Measurements from ENCODE around the gene MUL1.

MUL1 gene

GRCh38 chr1:20496241-20496661 is 11.7 kb downstream of the MUL1 start:
- no peak overlapping the region for H3K27ac ChIP-seq (ENCODE audit: low read length)
- no peaks in the 10 kb centered on the region for H3K9me3 ChIP-seq (ENCODE audit: control insufficient read depth, insufficient read depth, low read length)
- no CpG with 5 or more reads among the region's 8 CpGs for WGBS (ENCODE audit: insufficient coverage, insufficient read length)
- H3K4me3 ChIP-seq (ENCODE audit: low read length), result no peak overlapping the region
- H3K4me1 ChIP-seq (ENCODE audit: control insufficient read depth, insufficient read depth, low read length), result peaks cover 2% of the 10 kb centered on the region; the same call in 1 of the 2 replicates
- no peaks in the 10 kb centered on the region for H3K27me3 ChIP-seq (ENCODE audit: control insufficient read depth, insufficient read depth, low read length)
- no peak for DNase-seq (ENCODE audit: low read depth, low spot score)
- peaks cover 13% of the 10 kb centered on the region for H3K36me3 ChIP-seq (ENCODE audit: control insufficient read depth, insufficient read depth, low read length)

GRCh38 chr1:20495661-20496060 is 12.3 kb downstream of the MUL1 start:
- Histone ChIP-seq H3K9me3 (ENCODE audit: control insufficient read depth, insufficient read depth, low read length) (no peaks in the 10 kb centered on the region), H3K4me3 (ENCODE audit: low read length) (no peak overlapping the region), H3K4me1 (ENCODE audit: control insufficient read depth, insufficient read depth, low read length) (peaks cover 2% of the 10 kb centered on the region; the same call in 1 of the 2 replicates), H3K27me3 (ENCODE audit: control insufficient read depth, insufficient read depth, low read length) (no peaks in the 10 kb centered on the region), H3K36me3 (ENCODE audit: control insufficient read depth, insufficient read depth, low read length) (peaks cover 7% of the 10 kb centered on the region), H3K27ac (ENCODE audit: low read length) (no peak overlapping the region)
- no CpG with 5 or more reads among the region's 1 CpG for WGBS (ENCODE audit: insufficient coverage, insufficient read length)
- DNase-seq (ENCODE audit: low read depth, low spot score), result no peak

GRCh38 chr1:20494609-20495311 is 13.2 kb downstream of the MUL1 start:
- Histone ChIP-seq H3K27me3 (ENCODE audit: control insufficient read depth, insufficient read depth, low read length) (no peaks in the 10 kb centered on the region), H3K4me3 (ENCODE audit: low read length) (no peak overlapping the region), H3K36me3 (ENCODE audit: control insufficient read depth, insufficient read depth, low read length) (no peaks in the 10 kb centered on the region), H3K4me1 (ENCODE audit: control insufficient read depth, insufficient read depth, low read length) (peaks cover 2% of the 10 kb centered on the region; the same call in 1 of the 2 replicates), H3K27ac (ENCODE audit: low read length) (no peak overlapping the region), H3K9me3 (ENCODE audit: control insufficient read depth, insufficient read depth, low read length) (no peaks in the 10 kb centered on the region)
- no CpG with 5 or more reads among the region's 5 CpGs for WGBS (ENCODE audit: insufficient coverage, insufficient read length)
- DNase-seq (ENCODE audit: low read depth, low spot score), result no peak

GRCh38 chr1:20493839-20494608 is 13.9 kb downstream of the MUL1 start:
- no peak overlapping the region for H3K27ac ChIP-seq (ENCODE audit: low read length)
- DNase-seq (ENCODE audit: low read depth, low spot score), result no peak
- no peak overlapping the region; the same call in 1 of the 2 replicates for H3K4me3 ChIP-seq (ENCODE audit: low read length)
- H3K36me3 ChIP-seq (ENCODE audit: control insufficient read depth, insufficient read depth, low read length), result no peaks in the 10 kb centered on the region
- H3K27me3 ChIP-seq (ENCODE audit: control insufficient read depth, insufficient read depth, low read length), result no peaks in the 10 kb centered on the region
- H3K9me3 ChIP-seq (ENCODE audit: control insufficient read depth, insufficient read depth, low read length), result no peaks in the 10 kb centered on the region
- H3K4me1 ChIP-seq (ENCODE audit: control insufficient read depth, insufficient read depth, low read length), result peaks cover 2% of the 10 kb centered on the region; the same call in 1 of the 2 replicates
- WGBS (ENCODE audit: insufficient coverage, insufficient read length), result no CpG with 5 or more reads among the region's 16 CpGs

GRCh38 chr1:20493309-20493708 is 14.6 kb downstream of the MUL1 start:
- no peaks in the 10 kb centered on the region for H3K36me3 ChIP-seq (ENCODE audit: control insufficient read depth, insufficient read depth, low read length)
- peaks cover 2% of the 10 kb centered on the region; the same call in 1 of the 2 replicates for H3K4me1 ChIP-seq (ENCODE audit: control insufficient read depth, insufficient read depth, low read length)
- no peak overlapping the region for H3K4me3 ChIP-seq (ENCODE audit: low read length)
- DNase-seq (ENCODE audit: low read depth, low spot score), result no peak
- H3K27ac ChIP-seq (ENCODE audit: low read length), result no peak overlapping the region
- H3K27me3 ChIP-seq (ENCODE audit: control insufficient read depth, insufficient read depth, low read length), result no peaks in the 10 kb centered on the region; the same call in 1 of the 2 replicates
- no peaks in the 10 kb centered on the region for H3K9me3 ChIP-seq (ENCODE audit: control insufficient read depth, insufficient read depth, low read length)
- no CpG with 5 or more reads among the region's 5 CpGs for WGBS (ENCODE audit: insufficient coverage, insufficient read length)

- no CpG with 5 or more reads among the region's 7 CpGs for WGBS (ENCODE audit: insufficient coverage, insufficient read length)
Measured at GRCh38 chr1:20492751-20493150, 15.2 kb downstream of the MUL1 start.

GRCh38 chr1:20491866-20492265 is 16.1 kb downstream of the MUL1 start:
- Histone ChIP-seq H3K36me3 (ENCODE audit: control insufficient read depth, insufficient read depth, low read length) (no peaks in the 10 kb centered on the region), H3K27ac (ENCODE audit: low read length) (no peak overlapping the region), H3K4me1 (ENCODE audit: control insufficient read depth, insufficient read depth, low read length) (peaks cover 4% of the 10 kb centered on the region; the same call in 1 of the 2 replicates), H3K27me3 (ENCODE audit: control insufficient read depth, insufficient read depth, low read length) (peaks cover 2% of the 10 kb centered on the region; the same call in 1 of the 2 replicates), H3K4me3 (ENCODE audit: low read length) (no peak overlapping the region), H3K9me3 (ENCODE audit: control insufficient read depth, insufficient read depth, low read length) (no peaks in the 10 kb centered on the region)
- DNase-seq (ENCODE audit: low read depth, low spot score), result no peak
- WGBS (ENCODE audit: insufficient coverage, insufficient read length), result no CpG with 5 or more reads among the region's 7 CpGs

More at GRCh38 chr1:20492751-20493150, 15.2 kb downstream of the MUL1 start:
- Histone ChIP-seq H3K9me3 (ENCODE audit: control insufficient read depth, insufficient read depth, low read length) (no peaks in the 10 kb centered on the region), H3K27me3 (ENCODE audit: control insufficient read depth, insufficient read depth, low read length) (peaks cover 2% of the 10 kb centered on the region; the same call in 1 of the 2 replicates), H3K36me3 (ENCODE audit: control insufficient read depth, insufficient read depth, low read length) (no peaks in the 10 kb centered on the region), H3K4me3 (ENCODE audit: low read length) (no peak overlapping the region), H3K4me1 (ENCODE audit: control insufficient read depth, insufficient read depth, low read length) (peaks cover 2% of the 10 kb centered on the region; the same call in 1 of the 2 replicates), H3K27ac (ENCODE audit: low read length) (no peak overlapping the region)
- no peak for DNase-seq (ENCODE audit: low read depth, low spot score)

- no peak overlapping the region for H3K27ac ChIP-seq (ENCODE audit: low read length)
- H3K4me3 ChIP-seq (ENCODE audit: low read length), result no peak overlapping the region
- no CpG with 5 or more reads among the region's 6 CpGs for WGBS (ENCODE audit: insufficient coverage, insufficient read length)
- H3K27me3 ChIP-seq (ENCODE audit: control insufficient read depth, insufficient read depth, low read length), result peaks cover 2% of the 10 kb centered on the region; the same call in 1 of the 2 replicates
- H3K4me1 ChIP-seq (ENCODE audit: control insufficient read depth, insufficient read depth, low read length), result peaks cover 4% of the 10 kb centered on the region; the same call in 1 of the 2 replicates
- DNase-seq (ENCODE audit: low read depth, low spot score), result no peak
- H3K9me3 ChIP-seq (ENCODE audit: control insufficient read depth, insufficient read depth, low read length), result no peaks in the 10 kb centered on the region
- H3K36me3 ChIP-seq (ENCODE audit: control insufficient read depth, insufficient read depth, low read length), result no peaks in the 10 kb centered on the region
Measured at GRCh38 chr1:20491178-20491577, 16.8 kb downstream of the MUL1 start.

- H3K4me3 ChIP-seq (ENCODE audit: low read length), result peak overlapping the region; percentile 80; the same call in 1 of the 2 replicates
- no peaks in the 10 kb centered on the region for H3K9me3 ChIP-seq (ENCODE audit: control insufficient read depth, insufficient read depth, low read length)
- peaks cover 2% of the 10 kb centered on the region for H3K4me1 ChIP-seq (ENCODE audit: control insufficient read depth, insufficient read depth, low read length)
- no peak for DNase-seq (ENCODE audit: low read depth, low spot score)
- no peak overlapping the region for H3K27ac ChIP-seq (ENCODE audit: low read length)
- no peaks in the 10 kb centered on the region for H3K36me3 ChIP-seq (ENCODE audit: control insufficient read depth, insufficient read depth, low read length)
- WGBS (ENCODE audit: insufficient coverage, insufficient read length), result no CpG with 5 or more reads among the region's 4 CpGs
- H3K27me3 ChIP-seq (ENCODE audit: control insufficient read depth, insufficient read depth, low read length), result peaks cover 15% of the 10 kb centered on the region
Measured at GRCh38 chr1:20487236-20487590, 20.7 kb downstream of the MUL1 start.

- no peak overlapping the region for H3K27ac ChIP-seq (ENCODE audit: low read length)
- no peak for DNase-seq (ENCODE audit: low read depth, low spot score)
- WGBS (ENCODE audit: insufficient coverage, insufficient read length), result no CpG with 5 or more reads among the region's 51 CpGs
- H3K27me3 ChIP-seq (ENCODE audit: control insufficient read depth, insufficient read depth, low read length), result peaks cover 15% of the 10 kb centered on the region
- peaks cover 2% of the 10 kb centered on the region for H3K4me1 ChIP-seq (ENCODE audit: control insufficient read depth, insufficient read depth, low read length)
- H3K36me3 ChIP-seq (ENCODE audit: control insufficient read depth, insufficient read depth, low read length), result no peaks in the 10 kb centered on the region
- no peaks in the 10 kb centered on the region for H3K9me3 ChIP-seq (ENCODE audit: control insufficient read depth, insufficient read depth, low read length)
- peak overlapping the region; percentile 80 for H3K4me3 ChIP-seq (ENCODE audit: low read length)
Measured at GRCh38 chr1:20486457-20487235, 21.3 kb downstream of the MUL1 start.
